Ascending aorta (tissue), 2 donors: Measurements from ENCODE around the gene EDN1. TPM values are rescaled to one million over a fixed set of nuclear protein-coding genes. Genes with fewer than 3 reads are reported as not detected.

Experiments
- DNase-seq, 2 donors: peaks; one replicate each; pipeline ENCODE4 v3.0.0-alpha.2; 2019; ENCODE audit warnings: low spot score in 2 of 2
- H3K27ac ChIP-seq, 2 donors: fragments of 200-600 bp; sonication (generic); one replicate each; pipeline ENCODE4 v1.5.1; 2016 to 2017; ENCODE audit warnings: mild to moderate bottlenecking in 1 of 2
- H3K27me3 ChIP-seq: fragments of 200-600 bp; sonication (generic); one replicate; pipeline ENCODE4 v1.5.1; 2017
- H3K36me3 ChIP-seq, 2 donors: fragments of 200-600 bp; sonication (generic); one replicate each; pipeline ENCODE4 v1.5.1; 2016
- H3K4me1 ChIP-seq, 2 donors: fragments of 200-600 bp; sonication (generic); one replicate each; pipeline ENCODE4 v1.5.1; 2016 to 2017; ENCODE audit warnings: mild to moderate bottlenecking in 1 of 2
- H3K4me3 ChIP-seq, 2 donors: fragments of 200-600 bp; sonication (generic); one replicate each; pipeline ENCODE4 v1.5.1; 2016 to 2017; ENCODE audit warnings: mild to moderate bottlenecking in 1 of 2
- H3K9me3 ChIP-seq, 2 donors: fragments of 200-600 bp; sonication (generic); one replicate each; pipeline ENCODE4 v1.5.1; 2016
- CTCF ChIP-seq, 3 experiments: fragments of 200-600 bp in 2 of 3; fragments of 450-650 bp in 1 of 3; sonication (generic) in 2 of 3; IDR thresholded peaks; one replicate each; pipeline ENCODE4 v1.5.1; 2016 to 2019; ENCODE audit warnings: antibody characterized with exemption in 3 of 3, mild to moderate bottlenecking in 1 of 3, moderate library complexity in 1 of 3
- intact Hi-C: fragments of 100-400 bp; cut with DNase I; formaldehyde crosslinking; loops from one replicate; pipeline ENCODE4 v1.15.1; 2023
- total RNA-seq: library from RNA; depleted of rRNA; stranded (reverse); fragments of >200 nt; gene quantifications from one replicate; pipeline ENCODE4 v1.1.0, GENCODE V29; 2016

Gene EDN1
- total RNA-seq, 1 donor from 2014 or later = 27.8 TPM

- peaks cover 8 to 39% of the 10 kb centered on the region in 2 donors for H3K4me1 ChIP-seq
- intact Hi-C loops = loop anchor here (5.0 to 10.0 kb wide), 5 partner anchors 91 to 706 kb away; partner anchors contain the start of gene HIVEP1
- no peak for TF ChIP-seq CTCF (IDR thresholded peaks at IDR 0.05)
- peak overlapping the region in 1 of 2 donors; percentile 69 for H3K4me3 ChIP-seq
- DNase-seq = no peak
- H3K36me3 ChIP-seq = no peaks in the 10 kb centered on the region
- H3K27ac ChIP-seq = peak overlapping the region; percentile 58 to 85
- no peaks in the 10 kb centered on the region for H3K9me3 ChIP-seq
- H3K27me3 ChIP-seq = no peaks in the 10 kb centered on the region
Measured at GRCh38 chr6:12293235-12293930, 3.2 kb downstream of the EDN1 start.

GRCh38 chr6:12293931-12294807 is 4.0 kb downstream of the EDN1 start:
- H3K4me1 ChIP-seq = peaks cover 8 to 39% of the 10 kb centered on the region in 2 donors
- intact Hi-C loops = loop anchor here (5.0 to 10.0 kb wide), 5 partner anchors 91 to 707 kb away; partner anchors contain the start of gene HIVEP1
- no peaks in the 10 kb centered on the region for H3K36me3 ChIP-seq
- no peaks in the 10 kb centered on the region for H3K9me3 ChIP-seq
- peak overlapping the region in 1 of 2 donors; percentile 12 for H3K4me3 ChIP-seq
- TF ChIP-seq CTCF (IDR thresholded peaks at IDR 0.05) = no peak
- peak overlapping the region; percentile 58 to 85 for H3K27ac ChIP-seq
- DNase-seq = no peak
- no peaks in the 10 kb centered on the region for H3K27me3 ChIP-seq

GRCh38 chr6:12294851-12295536 is 4.8 kb downstream of the EDN1 start:
- Histone ChIP-seq H3K9me3 (no peaks in the 10 kb centered on the region), H3K36me3 (no peaks in the 10 kb centered on the region), H3K4me1 (peaks cover 8 to 39% of the 10 kb centered on the region in 2 donors), H3K27ac (peak overlapping the region; percentile 81 to 85), H3K4me3 (no peak overlapping the region), H3K27me3 (no peaks in the 10 kb centered on the region)
- intact Hi-C loops = loop anchor here (5.0 to 10.0 kb wide), 5 partner anchors 90 to 708 kb away; partner anchors contain the start of gene HIVEP1
- no peak for TF ChIP-seq CTCF (IDR thresholded peaks at IDR 0.05)
- DNase-seq = no peak

DNA sequence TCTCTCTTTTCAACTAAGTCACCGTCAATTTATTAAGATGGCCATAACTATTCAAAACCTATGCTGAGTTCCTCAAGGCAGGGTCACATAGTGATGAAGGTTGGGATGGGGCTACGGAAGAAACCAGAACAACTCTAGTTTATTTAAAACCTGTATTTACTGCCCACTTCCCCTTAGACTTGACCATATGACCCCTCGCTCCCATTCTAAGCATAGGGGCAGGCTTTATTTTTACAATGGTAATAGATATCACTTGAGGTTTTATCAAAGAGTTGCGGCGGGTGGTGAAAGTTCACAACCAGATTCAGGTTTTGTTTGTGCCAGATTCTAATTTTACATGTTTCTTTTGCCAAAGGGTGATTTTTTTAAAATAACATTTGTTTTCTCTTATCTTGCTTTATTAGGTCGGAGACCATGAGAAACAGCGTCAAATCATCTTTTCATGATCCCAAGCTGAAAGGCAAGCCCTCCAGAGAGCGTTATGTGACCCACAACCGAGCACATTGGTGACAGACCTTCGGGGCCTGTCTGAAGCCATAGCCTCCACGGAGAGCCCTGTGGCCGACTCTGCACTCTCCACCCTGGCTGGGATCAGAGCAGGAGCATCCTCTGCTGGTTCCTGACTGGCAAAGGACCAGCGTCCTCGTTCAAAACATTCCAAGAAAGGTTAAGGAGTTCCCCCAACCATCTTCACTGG is 5.5 kb downstream of the EDN1 start:
- H3K4me3 ChIP-seq = peak overlapping the region; percentile 11 to 40
- no peak for DNase-seq
- H3K36me3 ChIP-seq = no peaks in the 10 kb centered on the region
- intact Hi-C loops = loop anchor here (2.0 to 10.0 kb wide), 2 partner anchors 49 to 89 kb away; no protein-coding TSS in a partner anchor
- H3K27ac ChIP-seq = peak overlapping the region; percentile 81 to 85
- peaks cover 8 to 39% of the 10 kb centered on the region in 2 donors for H3K4me1 ChIP-seq
- no peak for TF ChIP-seq CTCF (IDR thresholded peaks at IDR 0.05)
- no peaks in the 10 kb centered on the region for H3K9me3 ChIP-seq
- no peaks in the 10 kb centered on the region for H3K27me3 ChIP-seq

- intact Hi-C loops = loop anchor here (2.0 to 10.0 kb wide), 2 partner anchors 49 to 89 kb away; no protein-coding TSS in a partner anchor
- DNase-seq = peak in 1 of 2 donors; percentile 85
- Histone ChIP-seq H3K4me1 (peaks cover 8 to 36% of the 10 kb centered on the region in 2 donors), H3K36me3 (no peaks in the 10 kb centered on the region), H3K9me3 (no peaks in the 10 kb centered on the region), H3K27me3 (no peaks in the 10 kb centered on the region), H3K4me3 (peak overlapping the region; percentile 11 to 40), H3K27ac (peak overlapping the region; percentile 81 to 85)
- no peak for TF ChIP-seq CTCF (IDR thresholded peaks at IDR 0.05)
Measured at GRCh38 chr6:12296255-12296573, 6.1 kb downstream of the EDN1 start.
